HEK293 (cell line): ENCODE results near the gene PCID2.

Experiments
- REPIN1 ChIP-seq: fragments of 450-650 bp; formaldehyde crosslinking; IDR thresholded peaks from 2 replicates; pipeline ENCODE4 v1.5.1; 2017; ENCODE audit warnings: missing biosample characterization, missing genetic modification characterization, low read depth
- ZNF121 ChIP-seq: fragments of 450-650 bp; formaldehyde crosslinking; IDR thresholded peaks from 2 replicates; pipeline ENCODE4 v1.5.1; 2016; ENCODE audit warnings: missing biosample characterization, missing genetic modification characterization
- ZNF423 ChIP-seq: fragments of 450-650 bp; formaldehyde crosslinking; IDR thresholded peaks from 2 replicates; pipeline ENCODE4 v1.5.1; 2016; ENCODE audit warnings: missing biosample characterization, missing genetic modification characterization
- TF ChIP-seq, protein P1 (sequence below): fragments of 450-650 bp; formaldehyde crosslinking; IDR thresholded peaks from 2 replicates; pipeline ENCODE4 v1.5.1; 2016; ENCODE audit warnings: missing biosample characterization, missing genetic modification characterization

DNA sequence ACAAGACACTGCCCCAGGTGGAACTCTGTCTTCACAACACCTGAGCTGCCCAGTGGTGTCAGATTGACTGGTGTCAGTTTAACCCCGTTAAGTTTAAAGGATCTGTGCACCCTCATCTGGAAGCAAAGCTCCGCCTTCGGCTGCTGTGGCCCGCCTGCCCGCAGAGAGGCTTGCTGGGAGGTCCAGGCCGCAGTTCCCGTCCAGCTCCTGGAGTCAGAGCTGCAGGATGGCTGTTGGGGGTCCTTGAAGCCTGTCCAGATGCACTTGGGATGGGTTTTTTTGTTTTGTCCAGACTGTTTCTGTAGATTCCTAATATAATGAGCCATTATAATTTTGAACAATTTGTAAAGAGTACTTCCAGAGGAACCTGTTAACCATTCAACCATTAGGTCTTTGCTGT is 17.0 kb upstream of the PCID2 start:
- no peak for TF ChIP-seq REPIN1 (tag by site-specific recombination)
- no peak for TF ChIP-seq ZNF423 (tag by site-specific recombination)
- TF ChIP-seq, protein P1, sequence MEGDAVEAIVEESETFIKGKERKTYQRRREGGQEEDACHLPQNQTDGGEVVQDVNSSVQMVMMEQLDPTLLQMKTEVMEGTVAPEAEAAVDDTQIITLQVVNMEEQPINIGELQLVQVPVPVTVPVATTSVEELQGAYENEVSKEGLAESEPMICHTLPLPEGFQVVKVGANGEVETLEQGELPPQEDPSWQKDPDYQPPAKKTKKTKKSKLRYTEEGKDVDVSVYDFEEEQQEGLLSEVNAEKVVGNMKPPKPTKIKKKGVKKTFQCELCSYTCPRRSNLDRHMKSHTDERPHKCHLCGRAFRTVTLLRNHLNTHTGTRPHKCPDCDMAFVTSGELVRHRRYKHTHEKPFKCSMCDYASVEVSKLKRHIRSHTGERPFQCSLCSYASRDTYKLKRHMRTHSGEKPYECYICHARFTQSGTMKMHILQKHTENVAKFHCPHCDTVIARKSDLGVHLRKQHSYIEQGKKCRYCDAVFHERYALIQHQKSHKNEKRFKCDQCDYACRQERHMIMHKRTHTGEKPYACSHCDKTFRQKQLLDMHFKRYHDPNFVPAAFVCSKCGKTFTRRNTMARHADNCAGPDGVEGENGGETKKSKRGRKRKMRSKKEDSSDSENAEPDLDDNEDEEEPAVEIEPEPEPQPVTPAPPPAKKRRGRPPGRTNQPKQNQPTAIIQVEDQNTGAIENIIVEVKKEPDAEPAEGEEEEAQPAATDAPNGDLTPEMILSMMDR (tag by site-specific recombination), result no peak
- no peak for TF ChIP-seq ZNF121
